Caco-2 (cell line): ENCODE measurements around the gene EDRF1. TPM values are rescaled to one million over a fixed set of nuclear protein-coding genes. Genes with fewer than 3 reads are reported as not detected.
A peak's percentile ranks its signal among the peaks of the same experiment; 100 is the strongest.
"Not testable (repeated sequence)": the region's sequence is repeated elsewhere in the genome, so short reads cannot be mapped to it uniquely, and the experiment has no call there.

Experiments used
- BruUV-seq: library from RNA; stranded (reverse); fragments of 400-500 nt; replicated peaks from 2 replicates; lab custom pipeline; 2021; lab: Mats Ljungman, UMichigan
- CTCF ChIA-PET: fragments of 300-600 bp; sonication (Branson Sonifier 250); formaldehyde crosslinking; loops from one replicate; lab custom pipeline; 2022; ENCODE audit warnings: antibody characterized with exemption; lab: Charles Lee
- POLR2A ChIA-PET: fragments of 300-600 bp; sonication (Branson Sonifier 250); formaldehyde crosslinking; loops from one replicate; lab custom pipeline; 2022; ENCODE audit warnings: antibody characterized with exemption; lab: Charles Lee
- DNase-seq, 2 experiments: peaks; one replicate each; pipeline versions ENCODE4 v3.0.0 to v3.0.0-alpha.2; 2020 to 2022
- H3K27me3 ChIP-seq: replicated peaks from 2 replicates; pipeline ENCODE4 v1.6.0; 2011; ENCODE audit warnings: low read length; ENCODE audit not compliant: control insufficient read depth, insufficient read depth
- H3K36me3 ChIP-seq: 2 replicates; pipeline ENCODE4 v1.5.1; 2011; ENCODE audit warnings: low read length; ENCODE audit not compliant: control insufficient read depth, insufficient read depth
- H3K4me1 ChIP-seq: fragments of 250-450 bp; sonication (Bioruptor Pico); 2 replicates; pipeline ENCODE4 v1.5.1; 2020; ENCODE audit warnings: mild to moderate bottlenecking
- H3K4me3 ChIP-seq: 2 replicates; pipeline ENCODE4 v1.5.1; 2011; ENCODE audit warnings: low read depth, mild to moderate bottlenecking, control low read depth, low read length
- H3K9me3 ChIP-seq: fragments of 250-450 bp; sonication (Bioruptor Pico); 2 replicates; pipeline ENCODE4 v1.5.1; 2020; ENCODE audit warnings: mild to moderate bottlenecking, moderate library complexity
- H3K27ac Mint-ChIP-seq: one replicate; pipeline ENCODE4 v1.8.0; 2022; ENCODE audit warnings: mixed read lengths; ENCODE audit not compliant: unreplicated experiment
- H3K27me3 Mint-ChIP-seq: one replicate; pipeline ENCODE4 v1.8.0; 2022; ENCODE audit warnings: mixed read lengths; ENCODE audit not compliant: insufficient read depth, unreplicated experiment
- H3K36me3 Mint-ChIP-seq: one replicate; pipeline ENCODE4 v1.8.0; 2022; ENCODE audit warnings: mild to moderate bottlenecking, mixed read lengths; ENCODE audit not compliant: insufficient read depth, unreplicated experiment
- H3K4me1 Mint-ChIP-seq: one replicate; pipeline ENCODE4 v1.8.0; 2022; ENCODE audit warnings: low read depth, mixed read lengths; ENCODE audit not compliant: unreplicated experiment
- H3K4me3 Mint-ChIP-seq: one replicate; pipeline ENCODE4 v1.8.0; 2022; ENCODE audit warnings: mild to moderate bottlenecking, moderate library complexity, mixed read lengths; ENCODE audit not compliant: unreplicated experiment
- H3K9me3 Mint-ChIP-seq: one replicate; pipeline ENCODE4 v1.8.0; 2022; ENCODE audit warnings: mixed read lengths; ENCODE audit not compliant: unreplicated experiment
- intact Hi-C: fragments of 100-400 bp; cut with micrococcal nuclease; formaldehyde crosslinking; loops from one replicate; pipeline ENCODE4 v1.10.0; 2022; ENCODE audit not compliant: unreplicated experiment
- total RNA-seq: library from RNA; stranded (reverse); gene quantifications from 2 replicates; pipeline ENCODE4 v1.2.3, GENCODE V29; 2022
- TF ChIP-seq, protein P1 (sequence below), 2 experiments: fragments of 200-600 bp in 1 of 2; IDR thresholded peaks; 1 replicate in 1 of 2; 2 replicates in 1 of 2; pipeline versions ENCODE4 v1.5.1 to v1.8.0; 2011 to 2022; ENCODE audit warnings: antibody characterized with exemption in 1 of 2, control low read depth in 1 of 2, inconsistent platforms in 1 of 2, low read depth in 1 of 2, low read length in 1 of 2, mild to moderate bottlenecking in 1 of 2, moderate library complexity in 1 of 2; ENCODE audit not compliant: insufficient read depth in 1 of 2, severe bottlenecking in 1 of 2, unreplicated experiment in 1 of 2

The EDRF1 gene
- total RNA-seq, 1 experiment from 2014 or later, result 40.9 TPM

DNA sequence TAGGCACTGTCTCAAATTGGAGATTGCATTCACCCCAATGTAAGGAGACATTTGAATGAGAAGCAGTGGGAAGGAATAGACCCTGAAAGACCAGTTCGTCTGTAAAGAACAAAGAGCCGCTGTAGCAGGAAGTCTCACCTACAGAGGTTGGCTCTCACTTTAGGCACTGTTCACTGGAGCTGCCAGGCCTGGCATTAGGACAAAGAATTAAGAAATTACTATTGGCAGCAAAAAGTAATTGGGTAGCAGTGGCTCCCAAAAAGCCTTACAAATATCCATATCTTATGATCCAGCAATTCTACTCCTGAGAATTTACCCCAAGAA is 26.0 kb upstream of the EDRF1 start:
- ChIA-PET POLR2A (no interaction called here), CTCF (no interaction called here)
- no peaks in the 10 kb centered on the region for H3K36me3 ChIP-seq
- no peak overlapping the region for H3K4me3 ChIP-seq
- H3K9me3 Mint-ChIP-seq, result no peaks in the 10 kb centered on the region
- H3K4me1 ChIP-seq, result peaks cover 3% of the 10 kb centered on the region; the same call in 1 of the 2 replicates
- TF ChIP-seq, protein P1, sequence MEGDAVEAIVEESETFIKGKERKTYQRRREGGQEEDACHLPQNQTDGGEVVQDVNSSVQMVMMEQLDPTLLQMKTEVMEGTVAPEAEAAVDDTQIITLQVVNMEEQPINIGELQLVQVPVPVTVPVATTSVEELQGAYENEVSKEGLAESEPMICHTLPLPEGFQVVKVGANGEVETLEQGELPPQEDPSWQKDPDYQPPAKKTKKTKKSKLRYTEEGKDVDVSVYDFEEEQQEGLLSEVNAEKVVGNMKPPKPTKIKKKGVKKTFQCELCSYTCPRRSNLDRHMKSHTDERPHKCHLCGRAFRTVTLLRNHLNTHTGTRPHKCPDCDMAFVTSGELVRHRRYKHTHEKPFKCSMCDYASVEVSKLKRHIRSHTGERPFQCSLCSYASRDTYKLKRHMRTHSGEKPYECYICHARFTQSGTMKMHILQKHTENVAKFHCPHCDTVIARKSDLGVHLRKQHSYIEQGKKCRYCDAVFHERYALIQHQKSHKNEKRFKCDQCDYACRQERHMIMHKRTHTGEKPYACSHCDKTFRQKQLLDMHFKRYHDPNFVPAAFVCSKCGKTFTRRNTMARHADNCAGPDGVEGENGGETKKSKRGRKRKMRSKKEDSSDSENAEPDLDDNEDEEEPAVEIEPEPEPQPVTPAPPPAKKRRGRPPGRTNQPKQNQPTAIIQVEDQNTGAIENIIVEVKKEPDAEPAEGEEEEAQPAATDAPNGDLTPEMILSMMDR (IDR thresholded peaks at IDR 0.05; ENCODE audit: insufficient read depth in 1 of 2, low read depth in 1 of 2, low read length in 1 of 2, severe bottlenecking in 1 of 2, unreplicated experiment in 1 of 2), result no peak
- BruUV-seq, result no TSS peak
- DNase-seq, result no peak
- no peaks in the 10 kb centered on the region for H3K27me3 ChIP-seq
- intact Hi-C loops, result no loop called here
- no peaks in the 10 kb centered on the region for H3K9me3 ChIP-seq
- peaks cover 30% of the 10 kb centered on the region for H3K27me3 Mint-ChIP-seq
- H3K4me1 Mint-ChIP-seq, result no peaks in the 10 kb centered on the region
- no peak overlapping the region for H3K27ac Mint-ChIP-seq
- H3K36me3 Mint-ChIP-seq, result no peaks in the 10 kb centered on the region
- no peak overlapping the region for H3K4me3 Mint-ChIP-seq

DNA sequence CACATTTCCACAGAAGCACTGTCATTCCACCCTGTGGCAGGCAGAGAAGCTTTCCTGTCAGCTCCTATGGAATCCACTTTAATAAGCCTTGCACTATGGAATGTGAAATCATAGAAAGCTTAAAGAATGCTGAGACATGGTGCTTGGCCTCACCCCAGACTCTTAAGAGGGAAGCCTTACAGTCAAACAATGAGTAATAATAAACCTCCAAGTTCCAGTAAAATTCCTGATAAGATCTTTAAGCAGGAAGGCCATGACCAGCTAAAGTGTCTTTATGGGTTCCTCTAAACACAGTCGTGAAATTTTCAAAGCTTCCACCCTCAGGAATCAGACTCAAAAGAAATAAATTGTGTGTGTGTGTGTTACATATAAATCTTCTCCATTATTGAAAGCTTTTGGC is 24.6 kb upstream of the EDRF1 start:
- Histone ChIP-seq H3K4me3 (no peak overlapping the region), H3K9me3 (no peaks in the 10 kb centered on the region), H3K27me3 (no peaks in the 10 kb centered on the region), H3K4me1 (peaks cover 3% of the 10 kb centered on the region; the same call in 1 of the 2 replicates), H3K36me3 (no peaks in the 10 kb centered on the region)
- no TSS peak for BruUV-seq
- Mint-ChIP-seq H3K9me3 (no peaks in the 10 kb centered on the region), H3K27ac (no peak overlapping the region), H3K36me3 (no peaks in the 10 kb centered on the region), H3K27me3 (peaks cover 22% of the 10 kb centered on the region), H3K4me3 (no peak overlapping the region), H3K4me1 (no peaks in the 10 kb centered on the region)
- POLR2A ChIA-PET, result interaction anchor here (0.5 kb wide), 1 partner anchor 18 kb away, joined by 3 read pairs; no protein-coding TSS in a partner anchor
- TF ChIP-seq, protein P1 (IDR thresholded peaks at IDR 0.05; ENCODE audit: insufficient read depth in 1 of 2, low read depth in 1 of 2, low read length in 1 of 2, severe bottlenecking in 1 of 2, unreplicated experiment in 1 of 2), result no peak
- CTCF ChIA-PET, result no interaction called here
- intact Hi-C loops, result no loop called here
- no peak for DNase-seq

DNA sequence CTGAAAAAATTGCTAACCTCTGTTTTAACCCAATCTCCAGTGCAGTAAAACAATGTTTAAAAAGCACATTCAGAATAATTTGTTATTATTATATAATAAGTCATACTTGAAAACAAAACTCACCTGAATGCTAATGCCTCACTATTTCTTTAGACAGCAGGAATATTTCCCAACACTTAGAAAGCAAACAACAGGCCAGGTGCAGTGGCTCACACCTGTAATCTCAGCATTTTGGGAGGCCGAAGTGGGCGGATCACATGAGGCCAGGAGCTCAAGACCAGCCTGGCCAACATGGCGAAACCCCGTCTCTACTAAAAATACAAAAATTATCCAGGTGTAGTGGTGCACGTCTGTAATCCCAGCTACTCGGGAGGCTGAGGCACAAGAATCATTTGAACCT is 22.6 kb upstream of the EDRF1 start:
- intact Hi-C loops, H3K27ac Mint-ChIP-seq, H3K36me3 ChIP-seq, H3K4me3 Mint-ChIP-seq, POLR2A ChIA-PET, H3K27me3 ChIP-seq, BruUV-seq, H3K9me3 ChIP-seq, H3K4me1 Mint-ChIP-seq, H3K9me3 Mint-ChIP-seq, DNase-seq, CTCF ChIA-PET, H3K4me3 ChIP-seq, H3K36me3 Mint-ChIP-seq, H3K4me1 ChIP-seq: not testable (repeated sequence)
- H3K27me3 Mint-ChIP-seq, result peaks cover 16% of the 10 kb centered on the region

DNA sequence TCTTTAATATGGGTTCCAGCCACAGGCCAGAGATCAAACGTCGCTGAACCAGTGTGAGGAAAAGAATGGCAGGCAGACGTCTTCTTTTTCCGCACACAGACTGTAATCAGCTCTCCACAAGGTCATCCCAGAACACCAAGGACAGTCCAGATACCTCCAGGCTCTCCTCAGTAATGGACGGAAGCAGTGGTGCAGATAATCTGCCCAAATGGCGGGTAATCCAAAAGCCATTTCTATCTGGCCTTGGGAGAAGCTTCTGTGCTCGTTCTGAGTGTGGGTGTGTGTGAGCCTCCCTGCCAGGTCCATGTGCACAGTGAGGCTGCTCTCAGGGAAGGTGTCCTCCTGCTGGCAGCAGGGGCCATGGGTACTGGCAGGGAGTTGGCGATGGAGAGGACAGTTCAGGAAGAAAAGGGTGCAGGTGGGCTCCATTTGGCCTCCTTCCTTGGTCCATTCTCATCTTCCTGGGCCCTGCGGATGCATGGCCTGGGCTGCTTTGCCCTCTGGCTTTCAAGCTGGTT is 21.0 kb upstream of the EDRF1 start:
- H3K9me3 ChIP-seq, result no peaks in the 10 kb centered on the region
- intact Hi-C loops, result no loop called here
- ChIA-PET CTCF (no interaction called here), POLR2A (no interaction called here)
- Mint-ChIP-seq H3K4me3 (no peak overlapping the region), H3K36me3 (no peaks in the 10 kb centered on the region), H3K4me1 (no peaks in the 10 kb centered on the region), H3K27ac (no peak overlapping the region), H3K27me3 (peaks cover 12% of the 10 kb centered on the region), H3K9me3 (peaks cover 9% of the 10 kb centered on the region)
- peaks cover 3% of the 10 kb centered on the region; the same call in 1 of the 2 replicates for H3K4me1 ChIP-seq
- H3K27me3 ChIP-seq, result no peaks in the 10 kb centered on the region
- TF ChIP-seq, protein P1 (IDR thresholded peaks at IDR 0.05; ENCODE audit: insufficient read depth in 1 of 2, low read depth in 1 of 2, low read length in 1 of 2, severe bottlenecking in 1 of 2, unreplicated experiment in 1 of 2), result peak in 1 of 2 experiments; percentile 10
- BruUV-seq, result no TSS peak
- no peak overlapping the region for H3K4me3 ChIP-seq
- no peaks in the 10 kb centered on the region for H3K36me3 ChIP-seq
- DNase-seq, result no peak
